SU-DHL-6 (cell line): Measurements from ENCODE around the gene LRFN2.

Source experiments
- H2AFZ ChIP-seq: fragments of 200-600 bp; sonication (generic); 2 replicates; pipeline ENCODE4 v1.6.1; 2014; ENCODE audit warnings: low read depth, mild to moderate bottlenecking, moderate library complexity, mixed read lengths, antibody characterized with exemption, low read length; ENCODE audit not compliant: severe bottlenecking
- H3F3A ChIP-seq: fragments of 200-600 bp; shearing (Covaris generic); 2 replicates; pipeline ENCODE4 v1.6.0; 2016; ENCODE audit warnings: antibody characterized with exemption, mild to moderate bottlenecking; ENCODE audit not compliant: insufficient read depth
- H3K27ac ChIP-seq: fragments of 200-600 bp; sonication (generic); 2 replicates; pipeline ENCODE4 v1.5.1; 2016; ENCODE audit warnings: low read depth, mild to moderate bottlenecking, low read length, moderate library complexity, mixed read lengths
- H3K27me3 ChIP-seq: fragments of 200-600 bp; sonication (generic), shearing (Covaris generic); 2 replicates; pipeline ENCODE4 v1.6.0; 2014; ENCODE audit warnings: mild to moderate bottlenecking, low read length
- H3K36me3 ChIP-seq: fragments of 200-600 bp; sonication (generic); 2 replicates; pipeline ENCODE4 v1.6.1; 2014; ENCODE audit warnings: mild to moderate bottlenecking, low read length, mixed read lengths
- H3K4me2 ChIP-seq: fragments of 300-600, 200-600 bp; shearing (Covaris generic), sonication (generic); 2 replicates; pipeline ENCODE4 v1.6.0; 2014; ENCODE audit warnings: low read length, low read depth, mild to moderate bottlenecking; ENCODE audit not compliant: poor library complexity, severe bottlenecking
- H3K4me3 ChIP-seq: fragments of 200-600 bp; sonication (generic); 2 replicates; pipeline ENCODE4 v1.5.1; 2014; ENCODE audit warnings: antibody characterized with exemption, low read length, mild to moderate bottlenecking, mixed read lengths; ENCODE audit not compliant: insufficient read depth, poor library complexity, severe bottlenecking
- H3K79me2 ChIP-seq: fragments of 200-600 bp; sonication (generic); 2 replicates; pipeline ENCODE4 v1.6.1; 2014; ENCODE audit warnings: mild to moderate bottlenecking, low read length, moderate library complexity; ENCODE audit not compliant: insufficient read depth
- H3K9ac ChIP-seq: fragments of 200-600 bp; sonication (generic); 2 replicates; pipeline ENCODE4 v1.7.0; 2014; ENCODE audit warnings: mild to moderate bottlenecking, low read length
- H3K9me2 ChIP-seq: fragments of 200-600 bp; sonication (generic); replicated peaks from 2 replicates; pipeline ENCODE4 v1.6.1; 2014; ENCODE audit warnings: low read length; ENCODE audit not compliant: insufficient read depth
- H3K9me3 ChIP-seq: fragments of 200-600 bp; sonication (generic); 2 replicates; pipeline ENCODE4 v1.6.1; 2014; ENCODE audit warnings: low read length, mixed read lengths; ENCODE audit not compliant: insufficient read depth
- H4K20me1 ChIP-seq: fragments of 200-600 bp; sonication (generic); 2 replicates; pipeline ENCODE4 v1.6.1; 2014; ENCODE audit warnings: low read depth, mild to moderate bottlenecking, antibody characterized with exemption, low read length, moderate library complexity, mixed read lengths
- CTCF ChIP-seq: fragments of 200-600 bp; sonication (generic); IDR thresholded peaks from one replicate; pipeline ENCODE4 v1.5.1; 2017; ENCODE audit warnings: antibody characterized with exemption, mild to moderate bottlenecking, low read length, moderate library complexity; ENCODE audit not compliant: insufficient read depth, poor library complexity, severe bottlenecking
- EZH2phosphoT487 ChIP-seq: fragments of 200-600 bp; sonication (generic), shearing (Covaris generic); conservative IDR thresholded peaks from 2 replicates; pipeline ENCODE4 v1.6.1; 2018; ENCODE audit warnings: mild to moderate bottlenecking, antibody characterized with exemption, low read length, moderate library complexity, mixed read lengths

Gene LRFN2

GRCh38 chr6:40378725-40379074 lies 208.5 kb downstream of the LRFN2 start:
- H3K9me2 ChIP-seq, result 0 out of 2 replicates have a peak, but pooled peaks cover 3% of the 10 kb centered on the region
- no peaks in the 10 kb centered on the region for H3K36me3 ChIP-seq
- H3K9me3 ChIP-seq, result no peaks in the 10 kb centered on the region
- TF ChIP-seq EZH2phosphoT487 (no peak), CTCF (no peak)
- H4K20me1 ChIP-seq, result no peaks in the 10 kb centered on the region; the same call in 1 of the 2 replicates
- H3K27me3 ChIP-seq, result no peaks in the 10 kb centered on the region
- H3K79me2 ChIP-seq, result no peaks in the 10 kb centered on the region
- H3K4me3 ChIP-seq, result no peak overlapping the region
- H3K27ac ChIP-seq, result no peak overlapping the region
- H3K4me2 ChIP-seq, result no peak overlapping the region
- H2AFZ ChIP-seq, result no peak overlapping the region
- H3F3A ChIP-seq, result no peaks in the 10 kb centered on the region
- H3K9ac ChIP-seq, result no peak overlapping the region

GRCh38 chr6:40378071-40378724 lies 209.0 kb downstream of the LRFN2 start:
- Histone ChIP-seq H3K27me3 (no peaks in the 10 kb centered on the region), H3K4me2 (no peak overlapping the region), H2AFZ (no peak overlapping the region), H3K9ac (no peak overlapping the region), H3K4me3 (no peak overlapping the region), H3K36me3 (no peaks in the 10 kb centered on the region), H3K27ac (no peak overlapping the region), H3K79me2 (no peaks in the 10 kb centered on the region), H3K9me2 (0 out of 2 replicates have a peak, but pooled peaks cover 3% of the 10 kb centered on the region), H3K9me3 (no peaks in the 10 kb centered on the region), H3F3A (no peaks in the 10 kb centered on the region), H4K20me1 (no peaks in the 10 kb centered on the region; the same call in 1 of the 2 replicates)
- no peak for TF ChIP-seq EZH2phosphoT487
- no peak for TF ChIP-seq CTCF

- no peak overlapping the region for H3K27ac ChIP-seq
- TF ChIP-seq CTCF (no peak), EZH2phosphoT487 (no peak)
- no peaks in the 10 kb centered on the region for H3K9me3 ChIP-seq
- no peaks in the 10 kb centered on the region for H3K27me3 ChIP-seq
- no peak overlapping the region for H3K9ac ChIP-seq
- H3K4me3 ChIP-seq, result no peak overlapping the region
- H3K9me2 ChIP-seq, result 0 out of 2 replicates have a peak, but pooled peaks cover 3% of the 10 kb centered on the region
- no peaks in the 10 kb centered on the region for H3K79me2 ChIP-seq
- no peak overlapping the region for H2AFZ ChIP-seq
- H3K36me3 ChIP-seq, result no peaks in the 10 kb centered on the region
- no peaks in the 10 kb centered on the region for H3F3A ChIP-seq
- H4K20me1 ChIP-seq, result no peaks in the 10 kb centered on the region; the same call in 1 of the 2 replicates
- no peak overlapping the region for H3K4me2 ChIP-seq
Observed at GRCh38 chr6:40377173-40377806, 209.9 kb downstream of the LRFN2 start.
